Astrocyte of the spinal cord (primary cell): ENCODE measurements around the gene AP3D1.
A peak's percentile ranks its signal among the peaks of the same experiment; 100 is the strongest.

ENCODE experiments used
- DNase-seq: peaks from one replicate; pipeline ENCODE4 v3.0.0; 2011; ENCODE audit warnings: low read depth, low spot score
- H3K4me3 ChIP-seq: 2 replicates; pipeline ENCODE4 v1.5.1; 2011; ENCODE audit warnings: low read depth, mild to moderate bottlenecking, low read length, moderate library complexity
- CTCF ChIP-seq: IDR thresholded peaks from 2 replicates; pipeline ENCODE4 v1.5.1; 2012; ENCODE audit warnings: low read depth, mild to moderate bottlenecking, low read length, inconsistent platforms
- in situ Hi-C: cut with HindIII; loops from 2 replicates; pipeline ENCODE4 v1.10.0; 2017; ENCODE audit warnings: low sequenced_read_pairs

Gene AP3D1

GRCh38 chr19:2061495-2062388, 89.6 kb downstream of the AP3D1 start:
- DNase-seq = peak; percentile 98
- in situ Hi-C loops = no loop called here
- no peak for TF ChIP-seq CTCF
- peak overlapping the region; percentile 50 for H3K4me3 ChIP-seq

GRCh38 chr19:2060884-2061494, 90.4 kb downstream of the AP3D1 start:
- in situ Hi-C loops = no loop called here
- TF ChIP-seq CTCF = no peak
- H3K4me3 ChIP-seq = peak overlapping the region; percentile 26
- DNase-seq = peak; percentile 84

- TF ChIP-seq CTCF = no peak
- DNase-seq = peak; percentile 79
- H3K4me3 ChIP-seq = no peak overlapping the region
- in situ Hi-C loops = no loop called here
Observed at GRCh38 chr19:2059422-2060201, 91.8 kb downstream of the AP3D1 start.

- no peak overlapping the region for H3K4me3 ChIP-seq
- in situ Hi-C loops = no loop called here
- no peak for DNase-seq
- TF ChIP-seq CTCF = no peak
Observed at GRCh38 chr19:2058570-2059421, 92.6 kb downstream of the AP3D1 start.

DNA sequence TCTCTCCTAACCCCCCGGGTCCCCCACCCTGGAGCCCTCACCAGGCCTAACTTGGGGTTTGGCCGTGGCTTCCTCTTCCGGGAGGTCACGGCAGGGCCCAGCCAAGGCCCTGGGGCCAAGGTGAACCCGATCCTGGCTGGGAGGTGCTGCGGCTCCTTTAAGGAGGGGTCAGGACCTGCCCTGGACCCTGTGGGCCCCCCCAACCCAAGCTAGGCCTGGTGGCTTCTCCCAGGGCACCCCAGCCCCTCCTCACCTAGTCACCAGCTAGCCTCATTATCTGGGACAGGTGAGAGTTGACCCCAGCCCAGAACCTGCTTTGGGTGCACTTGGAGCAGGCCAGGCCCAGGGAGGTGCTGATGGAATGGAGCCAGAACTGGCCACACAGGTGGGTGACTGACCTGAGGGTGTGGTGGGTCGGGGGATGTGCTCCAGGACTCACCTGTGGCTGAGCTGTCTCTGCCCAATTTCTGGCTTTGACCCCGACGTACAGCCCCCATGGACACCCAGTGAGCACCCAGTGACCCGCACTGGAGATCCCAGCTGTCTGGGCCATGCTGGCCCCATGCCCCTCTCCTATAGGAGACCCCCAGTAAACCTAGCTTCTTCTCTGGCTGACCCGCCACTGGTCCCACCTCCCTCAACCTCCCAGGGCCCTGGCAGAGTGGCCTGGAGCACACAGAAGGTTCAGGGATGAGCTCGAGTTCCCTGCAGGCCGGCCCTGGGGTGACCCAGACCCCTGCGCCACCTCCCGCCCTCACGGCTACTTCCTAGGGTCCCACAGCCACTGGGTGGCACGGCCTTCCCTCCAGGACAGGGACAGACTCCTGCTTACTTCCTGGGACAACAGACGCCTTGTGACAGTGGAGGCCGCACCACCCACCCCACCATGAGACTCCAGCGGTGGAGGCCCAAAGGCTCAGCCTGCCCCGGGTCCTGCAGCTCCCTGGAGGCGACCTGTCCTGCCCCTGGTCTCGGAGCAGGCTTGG, 93.6 kb downstream of the AP3D1 start:
- no peak for DNase-seq
- no peak for TF ChIP-seq CTCF
- in situ Hi-C loops = no loop called here
- no peak overlapping the region for H3K4me3 ChIP-seq
